CD14-positive monocyte (primary cell): ENCODE data around the gene AOPEP. TPM values are rescaled to one million over a fixed set of nuclear protein-coding genes. Genes with fewer than 3 reads are reported as not detected.

Experiments used
- DNase-seq, 3 donors: peaks; one replicate each; pipeline ENCODE4 v3.0.0-alpha.2; 2011 to 2022
- H2AFZ ChIP-seq: 2 replicates; pipeline ENCODE4 v1.6.0; 2012; ENCODE audit warnings: mild to moderate bottlenecking, low read depth, low read length, inconsistent platforms; ENCODE audit not compliant: insufficient read depth, poor library complexity, severe bottlenecking
- H3K27ac ChIP-seq, 2 donors: 1 replicate in 1 of 2; 2 replicates in 1 of 2; pipeline ENCODE4 v1.5.1; 2012 to 2013; ENCODE audit warnings: low read length in 2 of 2, control low read depth in 1 of 2, inconsistent platforms in 1 of 2, low read depth in 1 of 2, mild to moderate bottlenecking in 1 of 2
- H3K27me3 ChIP-seq, 2 donors: one replicate each; pipeline versions ENCODE4 v1.6.0 to v1.6.1; 2011 to 2013; ENCODE audit warnings: low read length in 2 of 2; ENCODE audit not compliant: control insufficient read depth in 2 of 2, insufficient read depth in 2 of 2
- H3K36me3 ChIP-seq, 2 donors: replicated peaks in 1 of 2; 1 replicate in 1 of 2; 2 replicates in 1 of 2; pipeline versions ENCODE4 v1.5.1 to v1.6.1; 2012 to 2013; ENCODE audit warnings: low read length in 2 of 2, control low read depth in 1 of 2, inconsistent platforms in 1 of 2, mild to moderate bottlenecking in 1 of 2; ENCODE audit not compliant: insufficient read depth in 2 of 2, control insufficient read depth in 1 of 2
- H3K4me1 ChIP-seq, 2 donors: 1 replicate in 1 of 2; 2 replicates in 1 of 2; pipeline versions ENCODE4 v1.5.1 to v1.6.1; 2012 to 2013; ENCODE audit warnings: low read length in 2 of 2, control low read depth in 1 of 2, inconsistent platforms in 1 of 2, mild to moderate bottlenecking in 1 of 2, moderate library complexity in 1 of 2; ENCODE audit not compliant: insufficient read depth in 2 of 2, control insufficient read depth in 1 of 2
- H3K4me2 ChIP-seq: replicated peaks from 2 replicates; pipeline ENCODE3; 2012; ENCODE audit warnings: low read length, moderate library complexity, mild to moderate bottlenecking; ENCODE audit not compliant: poor library complexity, severe bottlenecking; ENCODE audit errors: extremely low read depth
- H3K4me3 ChIP-seq, 3 experiments: fragments of 200-600 bp in 1 of 3; sonication (generic) in 1 of 3; replicated peaks in 1 of 3; 1 replicate in 2 of 3; 2 replicates in 1 of 3; pipeline ENCODE4 v1.5.1; 2011 to 2013; ENCODE audit warnings: low read length in 3 of 3, mild to moderate bottlenecking in 3 of 3, control low read depth in 2 of 3, low read depth in 2 of 3, inconsistent platforms in 1 of 3, moderate library complexity in 1 of 3
- H3K79me2 ChIP-seq: 2 replicates; pipeline ENCODE4 v1.6.0; 2012; ENCODE audit warnings: mild to moderate bottlenecking, control low read depth, inconsistent platforms, low read length, moderate library complexity; ENCODE audit not compliant: insufficient read depth
- H3K9ac ChIP-seq: 2 replicates; pipeline ENCODE4 v1.6.0; 2017; ENCODE audit warnings: low read length, mild to moderate bottlenecking; ENCODE audit not compliant: insufficient read depth, poor library complexity, severe bottlenecking
- H3K9me3 ChIP-seq, 2 donors: replicated peaks in 1 of 2; 1 replicate in 1 of 2; 2 replicates in 1 of 2; pipeline versions ENCODE4 v1.5.1 to v1.6.1; 2012 to 2013; ENCODE audit warnings: low read length in 2 of 2, control low read depth in 1 of 2; ENCODE audit not compliant: control insufficient read depth in 1 of 2, insufficient read depth in 1 of 2
- H4K20me1 ChIP-seq: 2 replicates; pipeline ENCODE4 v1.6.0; 2012; ENCODE audit warnings: mild to moderate bottlenecking, low read length, control low read depth, moderate library complexity; ENCODE audit not compliant: insufficient read depth
- H3K27ac Mint-ChIP-seq, 7 donors: one replicate each; pipeline ENCODE4 v1.8.0; 2020; ENCODE audit warnings: mild to moderate bottlenecking in 7 of 7, mixed read lengths in 7 of 7, moderate library complexity in 6 of 7, inconsistent platforms in 2 of 7
- H3K27me3 Mint-ChIP-seq, 3 donors: one replicate each; pipeline ENCODE4 v1.8.0; 2021 to 2022; ENCODE audit warnings: low read depth in 3 of 3, mild to moderate bottlenecking in 3 of 3, mixed read lengths in 3 of 3, moderate library complexity in 3 of 3, inconsistent platforms in 1 of 3
- H3K36me3 Mint-ChIP-seq, 2 donors: one replicate each; pipeline ENCODE4 v1.8.0; 2020; ENCODE audit warnings: mixed read lengths in 2 of 2, inconsistent platforms in 1 of 2, mild to moderate bottlenecking in 1 of 2
- H3K4me1 Mint-ChIP-seq: one replicate; pipeline ENCODE4 v1.8.0; 2020; ENCODE audit warnings: mild to moderate bottlenecking, mixed read lengths
- H3K4me3 Mint-ChIP-seq, 2 donors: one replicate each; pipeline ENCODE4 v1.8.0; 2020; ENCODE audit warnings: mild to moderate bottlenecking in 2 of 2, mixed read lengths in 2 of 2, moderate library complexity in 1 of 2
- H3K9me3 Mint-ChIP-seq, 7 donors: one replicate each; pipeline ENCODE4 v1.8.0; 2020 to 2022; ENCODE audit warnings: mixed read lengths in 7 of 7, mild to moderate bottlenecking in 6 of 7, moderate library complexity in 6 of 7, inconsistent platforms in 2 of 7
- CTCF ChIP-seq: fragments of 200-600 bp; IDR thresholded peaks from one replicate; pipeline ENCODE4 v1.8.0; 2022; ENCODE audit warnings: antibody characterized with exemption, mild to moderate bottlenecking
- WGBS: methylation state at CpG from one replicate; pipeline ENCODE4 v1.1.5; 2013; ENCODE audit warnings: missing lambda C conversion rate; ENCODE audit not compliant: insufficient coverage; 5-methylcytosine and 5-hydroxymethylcytosine counted together
- intact Hi-C, 2 donors: fragments of 100-400 bp; cut with micrococcal nuclease; formaldehyde crosslinking; loops; one replicate each; pipeline versions ENCODE4 v1.15.0 to v1.15.1; 2023
- polyA plus RNA-seq, 3 donors: library from polyadenylated mRNA; depleted of rRNA in 1 of 3; unstranded in 2 of 3; stranded (reverse) in 1 of 3; fragments of 300-500 nt in 2 of 3; fragments of >200 nt in 1 of 3; fragmentation: Illumina TruSeq in 2 of 3; gene quantifications; 1 replicate in 2 of 3; 2 replicates in 1 of 3; pipeline ENCODE4 v1.2.3, GENCODE V29; 2012 to 2021

Gene AOPEP
- polyA plus RNA-seq, 3 donors = 3.0 to 4.1 (median 3.1) TPM

DNA sequence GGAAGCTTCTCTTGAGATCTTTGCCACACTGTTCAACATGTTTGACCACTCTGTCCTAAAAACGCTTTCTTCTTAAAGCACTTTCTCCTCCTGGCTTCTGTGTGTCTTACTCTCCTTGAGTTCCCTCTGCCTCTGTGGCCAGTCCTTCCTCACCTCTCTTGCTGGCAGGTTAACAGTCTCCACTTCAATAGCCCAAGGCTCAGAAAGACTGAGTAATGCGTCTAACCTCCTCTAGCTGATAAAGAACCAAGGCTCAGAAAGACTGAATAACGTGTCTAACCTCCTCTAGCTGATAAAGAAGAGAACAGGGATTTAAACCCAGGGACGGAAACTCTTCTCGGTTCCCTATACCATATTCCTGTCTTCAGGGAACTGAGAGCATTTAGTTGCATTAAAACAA is 205.2 kb downstream of the AOPEP start:
- intact Hi-C loops = no loop called here
- no peak for TF ChIP-seq CTCF
- no peak overlapping the region for H3K27ac Mint-ChIP-seq
- H3K4me3 Mint-ChIP-seq = no peak overlapping the region
- no peak overlapping the region for H3K4me2 ChIP-seq
- no peaks in the 10 kb centered on the region for H4K20me1 ChIP-seq
- H3K36me3 Mint-ChIP-seq = peaks cover 6 to 12% of the 10 kb centered on the region in 2 donors
- DNase-seq = no peak
- H3K4me1 Mint-ChIP-seq = no peaks in the 10 kb centered on the region
- H2AFZ ChIP-seq = no peak overlapping the region
- H3K27me3 Mint-ChIP-seq = peaks cover 0 to 1% (median 1%) of the 10 kb centered on the region in 3 donors
- H3K9ac ChIP-seq = no peak overlapping the region
- H3K27me3 ChIP-seq = no peaks in the 10 kb centered on the region
- no peak overlapping the region for H3K4me3 ChIP-seq
- H3K36me3 ChIP-seq = no peaks in the 10 kb centered on the region
- no peaks in the 10 kb centered on the region for H3K79me2 ChIP-seq
- H3K4me1 ChIP-seq = no peaks in the 10 kb centered on the region
- peaks cover 0 to 3% (median 1%) of the 10 kb centered on the region in 7 donors for H3K9me3 Mint-ChIP-seq
- no peaks in the 10 kb centered on the region for H3K9me3 ChIP-seq
- WGBS = no CpG with 5 or more reads among the region's 5 CpGs
- no peak overlapping the region for H3K27ac ChIP-seq

- DNase-seq = no peak
- Histone ChIP-seq H3K4me1 (no peaks in the 10 kb centered on the region), H3K4me3 (no peak overlapping the region), H3K4me2 (no peak overlapping the region), H3K9ac (no peak overlapping the region), H2AFZ (no peak overlapping the region), H3K27me3 (no peaks in the 10 kb centered on the region), H3K36me3 (no peaks in the 10 kb centered on the region), H3K79me2 (no peaks in the 10 kb centered on the region), H4K20me1 (no peaks in the 10 kb centered on the region), H3K9me3 (no peaks in the 10 kb centered on the region), H3K27ac (no peak overlapping the region)
- H3K4me1 Mint-ChIP-seq = peaks cover 3% of the 10 kb centered on the region
- H3K27ac Mint-ChIP-seq = peak overlapping the region in 1 of 7 donors; percentile 58
- H3K4me3 Mint-ChIP-seq = no peak overlapping the region
- peaks cover 4 to 8% of the 10 kb centered on the region in 2 donors for H3K36me3 Mint-ChIP-seq
- H3K27me3 Mint-ChIP-seq = peaks cover 0 to 1% (median 0%) of the 10 kb centered on the region in 3 donors
- 95% methylated on average over 8 of the region's 12 CpGs for WGBS
- no peak for TF ChIP-seq CTCF
- peaks cover 0 to 3% (median 2%) of the 10 kb centered on the region in 7 donors for H3K9me3 Mint-ChIP-seq
- intact Hi-C loops = no loop called here
These were observed 206.4 kb downstream of the AOPEP start for GRCh38 chr9:94932652-94933510.
